IPS-18c (cell line): ENCODE measurements around the gene HAPLN3.

ENCODE experiments used
- H3K4me3 ChIP-seq: 2 replicates; pipeline ENCODE4 v1.7.0; 2013; ENCODE audit warnings: low read depth, mild to moderate bottlenecking, low read length, moderate library complexity; ENCODE audit not compliant: insufficient read depth
- H3K9me3 ChIP-seq: one replicate; pipeline ENCODE4 v1.6.1; 2013; ENCODE audit warnings: mild to moderate bottlenecking, low read length, moderate library complexity; ENCODE audit not compliant: control insufficient read depth, insufficient read depth

Gene HAPLN3

GRCh38 chr15:88847144-88847543 is 48.2 kb downstream of the HAPLN3 start:
- Histone ChIP-seq H3K4me3 (no peak overlapping the region), H3K9me3 (no peaks in the 10 kb centered on the region)

- H3K9me3 ChIP-seq: no peaks in the 10 kb centered on the region
These were observed 49.7 kb downstream of the HAPLN3 start for GRCh38 chr15:88845616-88846015.

GRCh38 chr15:88844749-88845386 is 50.5 kb downstream of the HAPLN3 start:
- no peak overlapping the region for H3K4me3 ChIP-seq
- no peaks in the 10 kb centered on the region for H3K9me3 ChIP-seq

More at GRCh38 chr15:88845616-88846015, 49.7 kb downstream of the HAPLN3 start:
- no peak overlapping the region for H3K4me3 ChIP-seq

GRCh38 chr15:88843334-88843733 is 52.0 kb downstream of the HAPLN3 start:
- H3K4me3 ChIP-seq: no peak overlapping the region

GRCh38 chr15:88842156-88842555 is 53.2 kb downstream of the HAPLN3 start:
- Histone ChIP-seq H3K9me3 (no peaks in the 10 kb centered on the region), H3K4me3 (no peak overlapping the region)

More at GRCh38 chr15:88843334-88843733, 52.0 kb downstream of the HAPLN3 start:
- no peaks in the 10 kb centered on the region for H3K9me3 ChIP-seq

- H3K9me3 ChIP-seq: no peaks in the 10 kb centered on the region
- no peak overlapping the region for H3K4me3 ChIP-seq
These were observed 54.1 kb downstream of the HAPLN3 start for GRCh38 chr15:88841236-88841635.

GRCh38 chr15:88839961-88840360 is 55.4 kb downstream of the HAPLN3 start:
- Histone ChIP-seq H3K9me3 (no peaks in the 10 kb centered on the region), H3K4me3 (no peak overlapping the region)

GRCh38 chr15:88839146-88839545 is 56.2 kb downstream of the HAPLN3 start:
- Histone ChIP-seq H3K4me3 (no peak overlapping the region), H3K9me3 (no peaks in the 10 kb centered on the region)

GRCh38 chr15:88838667-88839066 is 56.7 kb downstream of the HAPLN3 start:
- no peaks in the 10 kb centered on the region for H3K9me3 ChIP-seq
- H3K4me3 ChIP-seq: no peak overlapping the region

GRCh38 chr15:88835646-88836045 is 59.7 kb downstream of the HAPLN3 start:
- Histone ChIP-seq H3K9me3 (no peaks in the 10 kb centered on the region), H3K4me3 (no peak overlapping the region)

- H3K4me3 ChIP-seq: no peak overlapping the region
- no peaks in the 10 kb centered on the region for H3K9me3 ChIP-seq
These were observed 60.2 kb downstream of the HAPLN3 start for GRCh38 chr15:88835119-88835518.

- Histone ChIP-seq H3K9me3 (no peaks in the 10 kb centered on the region), H3K4me3 (no peak overlapping the region)
These were observed 61.0 kb downstream of the HAPLN3 start for GRCh38 chr15:88834211-88834812.

GRCh38 chr15:88833731-88834100 is 61.6 kb downstream of the HAPLN3 start:
- H3K9me3 ChIP-seq: no peaks in the 10 kb centered on the region
- H3K4me3 ChIP-seq: no peak overlapping the region

GRCh38 chr15:88832820-88833730 is 62.3 kb downstream of the HAPLN3 start:
- no peak overlapping the region for H3K4me3 ChIP-seq
- no peaks in the 10 kb centered on the region for H3K9me3 ChIP-seq

- H3K9me3 ChIP-seq: no peaks in the 10 kb centered on the region
- no peak overlapping the region for H3K4me3 ChIP-seq
These were observed 65.3 kb downstream of the HAPLN3 start for GRCh38 chr15:88830016-88830415.

GRCh38 chr15:88828791-88829190 is 66.6 kb downstream of the HAPLN3 start:
- no peaks in the 10 kb centered on the region for H3K9me3 ChIP-seq
- H3K4me3 ChIP-seq: no peak overlapping the region
